GM23338 (cell line): ENCODE results near the gene MSRB1. TPM values are rescaled to one million over a fixed set of nuclear protein-coding genes. Genes with fewer than 3 reads are reported as not detected.

ENCODE experiments used
- ATAC-seq: fragments of 200-7000 bp; cut with Tn5 transposase; 3 replicates; pipeline ENCODE4 v1.9.1; 2020
- DNase-seq: peaks from one replicate; pipeline ENCODE4 v3.0.0-alpha.2; 2015; ENCODE audit warnings: low spot score
- H2AFZ ChIP-seq: fragments of 200-600 bp; sonication (generic); 2 replicates; pipeline ENCODE4 v1.8.0; 2016; ENCODE audit warnings: antibody characterized with exemption, mild to moderate bottlenecking, moderate library complexity
- H3F3A ChIP-seq: fragments of 200-600 bp; sonication (generic); replicated peaks from 2 replicates; pipeline ENCODE4 v1.8.0; 2017; ENCODE audit warnings: antibody characterized with exemption, mixed run types, low read depth
- H3K27ac ChIP-seq: fragments of 200-600 bp; sonication (generic); 2 replicates; pipeline ENCODE4 v1.6.1; 2016; ENCODE audit warnings: low read depth
- H3K27me3 ChIP-seq: fragments of 200-600 bp; sonication (generic); 2 replicates; pipeline ENCODE4 v1.8.0; 2016; ENCODE audit warnings: mild to moderate bottlenecking, mixed run types, moderate library complexity; ENCODE audit not compliant: insufficient read depth
- H3K36me3 ChIP-seq: fragments of 200-600 bp; sonication (generic); 2 replicates; pipeline ENCODE4 v1.8.0; 2016; ENCODE audit warnings: mild to moderate bottlenecking; ENCODE audit not compliant: insufficient read depth
- H3K4me1 ChIP-seq: fragments of 200-600 bp; sonication (generic); 2 replicates; pipeline ENCODE4 v1.8.0; 2016; ENCODE audit warnings: mild to moderate bottlenecking, moderate library complexity; ENCODE audit not compliant: insufficient read depth
- H3K4me2 ChIP-seq: fragments of 200-600 bp; sonication (generic); 2 replicates; pipeline ENCODE4 v1.7.1; 2017; ENCODE audit warnings: mixed run types
- H3K4me3 ChIP-seq: fragments of 200-600 bp; sonication (generic); 2 replicates; pipeline ENCODE4 v1.6.1; 2016; ENCODE audit warnings: mixed run types
- H3K79me2 ChIP-seq: fragments of 200-600 bp; sonication (generic); replicated peaks from 2 replicates; pipeline ENCODE4 v1.8.0; 2017; ENCODE audit warnings: mild to moderate bottlenecking; ENCODE audit not compliant: insufficient read depth
- H3K9me2 ChIP-seq: fragments of 200-600 bp; sonication (generic); 2 replicates; pipeline ENCODE4 v1.8.0; 2017; ENCODE audit not compliant: insufficient read depth
- H4K20me1 ChIP-seq: fragments of 200-600 bp; sonication (generic); replicated peaks from 2 replicates; pipeline ENCODE4 v1.8.0; 2017; ENCODE audit warnings: mild to moderate bottlenecking; ENCODE audit not compliant: insufficient read depth
- H3K27ac Mint-ChIP-seq: 2 replicates; pipeline ENCODE4 v1.8.0; 2020; ENCODE audit warnings: inconsistent platforms, mild to moderate bottlenecking, moderate library complexity, mixed read lengths
- H3K27me3 Mint-ChIP-seq: 3 replicates; pipeline ENCODE4 v1.8.0; 2022; ENCODE audit warnings: low read depth, mild to moderate bottlenecking, moderate library complexity, mixed read lengths, inconsistent platforms; ENCODE audit not compliant: insufficient read depth, poor library complexity
- H3K36me3 Mint-ChIP-seq: 3 replicates; pipeline ENCODE4 v1.8.0; 2021; ENCODE audit warnings: low read depth, mild to moderate bottlenecking, inconsistent platforms, moderate library complexity, mixed read lengths
- H3K4me1 Mint-ChIP-seq: 3 replicates; pipeline ENCODE4 v1.8.0; 2020; ENCODE audit warnings: mild to moderate bottlenecking, inconsistent platforms, mixed read lengths
- H3K4me3 Mint-ChIP-seq: 3 replicates; pipeline ENCODE4 v1.8.0; 2021; ENCODE audit warnings: moderate library complexity, mild to moderate bottlenecking, inconsistent platforms, mixed read lengths
- H3K9me3 Mint-ChIP-seq: 3 replicates; pipeline ENCODE4 v1.8.0; 2020; ENCODE audit warnings: moderate library complexity, mild to moderate bottlenecking, inconsistent platforms, mixed read lengths
- CREB1 ChIP-seq: fragments of 250-450 bp; sonication (Bioruptor Pico); IDR thresholded peaks from 2 replicates; pipeline ENCODE4 v1.5.0; 2020; ENCODE audit warnings: low read depth, mild to moderate bottlenecking, moderate library complexity
- ETS1 ChIP-seq: IDR thresholded peaks from 2 replicates; pipeline ENCODE4 v1.6.1; 2016; ENCODE audit warnings: antibody characterized with exemption
- EZH2 ChIP-seq: fragments of 200-600 bp; sonication (generic); IDR thresholded peaks from one replicate; pipeline ENCODE4 v1.8.0; 2017; ENCODE audit warnings: antibody characterized with exemption, mild to moderate bottlenecking, low read depth; ENCODE audit not compliant: unreplicated experiment
- EZH2phosphoT487 ChIP-seq: fragments of 200-600 bp; sonication (generic); IDR thresholded peaks from one replicate; pipeline ENCODE4 v1.8.1; 2018; ENCODE audit warnings: antibody characterized with exemption; ENCODE audit not compliant: unreplicated experiment
- JUNB ChIP-seq: IDR thresholded peaks from one replicate; pipeline ENCODE4 v1.6.1; 2016; ENCODE audit warnings: antibody characterized with exemption; ENCODE audit not compliant: unreplicated experiment
- NANOG ChIP-seq: IDR thresholded peaks from 2 replicates; pipeline ENCODE4 v1.6.1; 2016; ENCODE audit warnings: antibody characterized with exemption, borderline replicate concordance
- POLR2AphosphoS5 ChIP-seq: IDR thresholded peaks from 2 replicates; pipeline ENCODE4 v1.6.1; 2016; ENCODE audit warnings: antibody characterized with exemption, low read depth
- REST ChIP-seq: IDR thresholded peaks from one replicate; pipeline ENCODE4 v1.6.1; 2018; ENCODE audit warnings: antibody characterized with exemption; ENCODE audit not compliant: unreplicated experiment
- ZNF462 ChIP-seq: fragments of 250-450 bp; sonication (Bioruptor Pico); IDR thresholded peaks from 2 replicates; pipeline ENCODE4 v1.5.0; 2020; ENCODE audit warnings: mild to moderate bottlenecking, moderate library complexity
- polyA plus RNA-seq: library from polyadenylated mRNA; unstranded; fragments of >200 nt; fragmentation: Nextera tagmentation; extraction: Ambion mirVana; gene quantifications from 2 replicates; pipeline ENCODE4 v1.2.1, GENCODE V29; 2016
- total RNA-seq: library from RNA; depleted of rRNA; stranded (reverse); fragments of >200 nt; shearing (Covaris generic); gene quantifications from 2 replicates; pipeline ENCODE4 v1.2.3, GENCODE V29; 2014

Gene MSRB1
- total and polyA plus RNA-seq, 2 experiments from 2014 or later = 30.4 to 31.3 TPM

- TF ChIP-seq ZNF462 (CRISPR knock-in tag) (no peak), JUNB (no peak), ETS1 (no peak), EZH2phosphoT487 (no peak), NANOG (no peak)
Measured at GRCh38 chr16:1953734-1954133, 10.7 kb upstream of the MSRB1 start (continued).

GRCh38 chr16:1950559-1950958 is 7.6 kb upstream of the MSRB1 start:
- no peaks in the 10 kb centered on the region for H3K36me3 ChIP-seq
- no peaks in the 10 kb centered on the region for H3K36me3 Mint-ChIP-seq
- no peak overlapping the region for H3K4me2 ChIP-seq
- no peak overlapping the region for H3K27ac ChIP-seq
- H3K4me1 ChIP-seq = no peaks in the 10 kb centered on the region
- no peak overlapping the region for H3K4me3 Mint-ChIP-seq
- H3K27me3 Mint-ChIP-seq = peaks cover 3% of the 10 kb centered on the region
- no peak for ATAC-seq
- no peaks in the 10 kb centered on the region for H3F3A ChIP-seq
- DNase-seq = no peak
- no peak overlapping the region for H2AFZ ChIP-seq
- no peaks in the 10 kb centered on the region for H3K9me3 Mint-ChIP-seq
- H3K4me1 Mint-ChIP-seq = no peaks in the 10 kb centered on the region; the same call in 2 of the 3 replicates
- H3K9me2 ChIP-seq = no peaks in the 10 kb centered on the region
- H3K27me3 ChIP-seq = no peaks in the 10 kb centered on the region
- H4K20me1 ChIP-seq = no peaks in the 10 kb centered on the region
- no peak overlapping the region for H3K4me3 ChIP-seq
- no peak overlapping the region for H3K27ac Mint-ChIP-seq
- H3K79me2 ChIP-seq = no peaks in the 10 kb centered on the region
- TF ChIP-seq EZH2 (no peak), REST (no peak), POLR2AphosphoS5 (no peak), CREB1 (CRISPR knock-in tag) (no peak), NANOG (no peak)
